Measurements from ENCODE around the gene BIN2.
"Not testable (repeated sequence)": the region's sequence is repeated elsewhere in the genome, so short reads cannot be mapped to it uniquely, and the experiment has no call there.

BIN2 gene

DNA sequence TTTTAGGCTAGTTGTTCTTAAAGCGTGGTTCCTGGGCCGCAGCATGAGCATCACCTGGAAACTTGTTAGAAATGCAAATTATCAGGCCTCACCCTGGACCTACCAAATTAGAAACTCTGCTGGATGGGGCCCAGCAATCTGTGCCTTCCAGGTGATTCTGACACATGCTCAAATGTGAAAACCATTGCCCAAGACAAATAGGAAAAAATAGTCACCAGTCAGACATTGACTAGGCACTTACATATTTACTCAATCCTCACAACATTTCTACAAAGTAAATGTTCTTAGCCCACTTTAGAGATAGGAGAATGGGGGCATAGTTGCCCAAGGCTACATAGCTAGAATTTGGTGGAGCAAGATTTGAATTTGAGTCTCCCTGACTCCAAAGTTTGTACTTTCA is 19.2 kb upstream of the BIN2 start:
- DNase-seq, result no peak

DNA sequence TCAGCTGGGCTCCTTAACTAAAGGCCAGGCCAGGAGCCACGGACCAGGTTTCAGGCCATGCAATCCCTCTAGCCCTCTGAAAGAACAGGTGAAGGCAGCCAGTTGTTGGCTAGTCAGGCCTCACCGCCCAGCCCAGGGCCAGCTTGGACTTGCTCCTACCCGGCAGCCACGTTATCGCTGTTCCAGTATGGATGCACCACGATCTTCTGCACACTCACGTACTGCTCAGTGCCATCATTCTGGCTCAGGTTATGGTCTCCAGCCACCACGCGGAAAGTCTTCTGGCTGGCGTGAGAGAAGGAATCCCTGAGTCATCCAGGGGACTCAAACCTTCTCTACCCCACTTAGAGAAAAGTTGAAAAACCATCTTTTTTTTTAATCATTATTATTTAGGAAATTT is 18.4 kb upstream of the BIN2 start:
- DNase-seq, result no peak

GRCh38 chr12:51341251-51342007 is 17.5 kb upstream of the BIN2 start:
- DNase-seq, result peak; percentile 70

DNA sequence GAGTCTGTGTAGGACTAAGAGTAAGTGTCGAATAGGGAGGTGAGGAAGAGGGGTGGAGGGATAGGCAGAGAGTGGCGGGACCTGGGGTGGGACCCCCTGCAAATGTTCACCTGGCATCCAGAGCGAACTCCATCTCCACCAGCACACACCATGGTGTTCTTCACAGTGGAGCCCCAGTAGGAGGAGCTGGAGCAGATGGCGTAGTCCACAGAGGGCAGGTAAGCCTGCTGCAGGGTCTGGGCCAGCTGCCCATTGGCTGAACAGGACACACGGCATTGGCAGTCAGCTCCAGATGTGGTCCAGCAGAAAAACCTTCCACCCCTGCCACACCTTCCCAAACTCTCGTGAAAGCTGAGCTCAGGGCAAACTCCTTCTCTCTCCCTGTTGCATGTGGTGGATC is 15.8 kb upstream of the BIN2 start:
- DNase-seq, result no peak

DNA sequence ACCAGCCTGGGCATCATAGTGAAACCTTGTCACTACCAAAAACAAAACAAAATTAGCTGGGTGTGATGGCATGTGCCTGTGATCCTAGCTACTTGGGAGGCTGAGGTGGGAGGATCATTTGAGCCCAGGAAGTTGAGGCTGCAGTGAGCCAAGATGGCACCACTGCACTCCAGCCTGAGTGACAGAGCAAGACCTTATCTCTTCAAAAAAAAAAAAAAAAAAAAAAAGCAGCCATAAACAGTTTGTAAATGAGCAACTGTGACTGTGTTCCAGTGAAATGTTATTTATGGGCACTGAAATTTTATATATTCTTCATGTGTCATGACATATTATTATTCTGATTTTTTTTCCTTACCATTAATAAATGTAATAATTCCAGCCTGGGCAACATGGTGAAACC is 13.4 kb upstream of the BIN2 start:
- not testable (repeated sequence) for DNase-seq

- no peak for DNase-seq
Observed at GRCh38 chr12:51335931-51336330, 12.0 kb upstream of the BIN2 start.

GRCh38 chr12:51334764-51335163 is 10.8 kb upstream of the BIN2 start:
- no peak for DNase-seq

- no peak for DNase-seq
Observed at GRCh38 chr12:51333536-51333935, 9.6 kb upstream of the BIN2 start.

- no peak for DNase-seq
Observed at GRCh38 chr12:51330186-51330585, 6.2 kb upstream of the BIN2 start.

- DNase-seq, result no peak
Observed at GRCh38 chr12:51329742-51330141, 5.8 kb upstream of the BIN2 start.

- no peak for DNase-seq
Observed at GRCh38 chr12:51328587-51328986, 4.6 kb upstream of the BIN2 start.

- peak; percentile 65 for DNase-seq
Observed at GRCh38 chr12:51326698-51327439, 2.9 kb upstream of the BIN2 start.

DNA sequence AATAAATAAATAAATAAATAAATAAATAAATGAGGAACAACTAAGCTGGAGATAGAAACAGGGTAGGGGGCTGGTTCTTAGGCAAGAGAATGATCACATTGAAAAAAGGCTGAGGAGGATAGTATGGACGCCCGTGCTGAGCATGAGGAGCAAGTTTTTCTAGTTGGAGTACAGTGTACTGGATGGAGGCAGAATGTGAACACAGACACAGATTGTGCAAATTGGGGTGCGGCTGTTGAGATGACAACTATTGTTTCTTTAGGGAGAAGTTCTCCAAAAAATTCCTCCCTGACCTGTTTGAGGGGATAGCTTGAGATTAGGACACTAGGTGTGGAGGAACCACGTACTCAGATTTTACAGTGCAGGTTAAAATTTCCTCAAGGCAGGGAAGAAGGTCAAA is 979 bp upstream of the BIN2 start:
- DNase-seq, result no peak

GRCh38 chr12:51323317-51323960 is 535 bp downstream of the BIN2 start:
- no peak for DNase-seq

- DNase-seq, result no peak
Observed at GRCh38 chr12:51322452-51322851, 1.5 kb downstream of the BIN2 start.

GRCh38 chr12:51321882-51322281 is 2.1 kb downstream of the BIN2 start:
- DNase-seq, result no peak

DNA sequence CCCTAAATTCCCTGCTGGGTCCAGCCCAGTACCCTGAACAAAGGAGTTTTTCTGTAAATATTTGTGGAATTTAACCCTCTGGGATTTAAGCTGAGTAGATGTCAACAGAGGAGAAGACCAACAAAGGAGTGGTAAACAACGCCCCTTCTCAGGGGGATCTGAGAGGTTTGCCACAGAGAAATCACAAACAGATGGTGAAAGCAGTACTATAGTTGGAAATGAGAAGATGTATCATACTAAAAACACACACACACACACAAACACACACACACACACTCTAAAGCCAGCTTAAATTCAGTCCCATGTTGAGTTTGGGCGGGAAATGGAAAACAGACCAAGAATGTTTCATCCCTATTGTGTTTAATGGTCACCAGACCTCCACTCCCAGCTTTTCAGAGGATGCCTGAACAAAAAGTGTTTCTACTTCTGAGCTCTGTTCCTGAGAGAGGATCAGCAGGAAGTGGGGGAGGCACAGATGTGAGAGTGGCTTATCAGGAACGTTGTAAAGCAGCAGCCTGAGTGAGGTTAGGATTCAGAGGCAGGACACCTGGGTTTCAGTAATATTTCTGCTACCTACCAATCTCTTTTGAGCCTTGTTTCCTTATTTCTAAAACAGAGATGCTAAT is 3.2 kb downstream of the BIN2 start:
- DNase-seq, result peak; percentile 13

GRCh38 chr12:51320311-51320694 is 3.7 kb downstream of the BIN2 start:
- no peak for DNase-seq

GRCh38 chr12:51318846-51319599 is 5.0 kb downstream of the BIN2 start:
- DNase-seq, result no peak

DNA sequence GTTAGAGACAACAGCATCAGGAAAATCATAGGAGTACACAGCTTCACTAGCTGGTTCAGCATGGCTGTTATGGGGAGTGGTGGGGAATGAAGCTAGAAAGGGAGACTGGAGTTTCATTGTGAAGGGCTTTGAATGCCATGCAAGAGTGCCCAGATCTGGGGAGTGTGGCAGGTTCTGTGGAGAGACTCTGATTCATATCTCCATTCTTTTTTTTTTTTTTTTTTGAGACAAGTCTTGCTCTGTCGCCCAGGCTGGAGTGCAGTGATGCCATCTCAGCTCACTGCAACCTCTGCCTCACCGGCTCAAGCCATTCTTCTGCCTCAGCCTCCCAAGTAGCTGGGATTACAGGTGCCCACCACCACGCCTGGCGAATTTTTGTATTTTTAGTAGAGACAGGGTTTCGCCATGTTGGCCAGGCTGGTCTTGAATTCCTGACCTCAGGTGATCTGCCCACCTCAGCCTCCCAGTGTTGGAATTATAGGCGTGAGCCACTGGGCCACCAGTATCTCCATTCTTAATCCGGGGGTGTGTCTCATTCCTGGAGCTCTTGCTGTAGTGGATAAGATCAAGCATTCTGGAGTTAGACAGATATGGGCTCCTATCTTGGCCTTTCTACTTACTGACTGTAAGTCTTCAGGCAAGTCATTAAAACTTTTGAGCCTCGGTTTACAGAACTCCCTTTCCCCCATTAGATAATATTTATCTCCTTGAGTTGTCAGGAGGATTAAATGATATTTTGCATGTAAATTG is 5.7 kb downstream of the BIN2 start:
- not testable (repeated sequence) for DNase-seq

DNA sequence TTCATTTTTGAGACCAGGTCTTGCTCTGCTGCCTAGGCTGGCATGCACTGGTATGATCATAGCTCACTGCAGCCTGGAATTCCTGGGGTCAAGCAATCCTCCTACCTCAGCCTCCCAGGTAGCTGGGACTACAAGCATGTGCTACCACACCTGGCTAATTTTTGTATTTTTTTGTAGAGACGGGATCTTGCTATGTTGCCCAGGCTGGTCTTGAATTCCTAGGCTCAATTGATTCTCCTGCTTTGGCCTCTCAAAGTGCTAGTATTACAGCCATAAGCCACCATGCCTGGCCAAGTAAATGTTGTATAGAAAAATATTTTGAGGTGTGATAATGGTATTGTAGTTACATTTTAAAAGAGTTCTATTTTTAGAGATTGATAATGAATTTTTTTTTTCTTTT is 12.6 kb downstream of the BIN2 start:
- DNase-seq, result no peak

Measured in EL (cell line).